CD4-positive, alpha-beta T cell (primary cell): ENCODE results near the gene IFIT1. TPM values are rescaled to one million over a fixed set of nuclear protein-coding genes. Genes with fewer than 3 reads are reported as not detected.
"Not testable (repeated sequence)": the region's sequence is repeated elsewhere in the genome, so short reads cannot be mapped to it uniquely, and the experiment has no call there.

ENCODE experiments used
- ATAC-seq: fragments of 200-7000 bp; cut with Tn5 transposase; one replicate; pipeline ENCODE4 v1.10.0; 2022; ENCODE audit warnings: mild to moderate bottlenecking; ENCODE audit not compliant: poor library complexity
- CTCF ChIA-PET: fragments of 350-600 bp; sonication (Branson Sonifier 250); formaldehyde crosslinking; loops from one replicate; lab custom pipeline; 2021; ENCODE audit warnings: antibody characterized with exemption, inconsistent platforms; lab: Charles Lee
- POLR2A ChIA-PET: fragments of 350-600 bp; sonication (Branson Sonifier 250); formaldehyde crosslinking; loops from one replicate; lab custom pipeline; 2021; ENCODE audit warnings: antibody characterized with exemption, inconsistent platforms; lab: Charles Lee
- DNase-seq, 14 experiments: peaks; one replicate each; pipeline ENCODE4 v3.0.0-alpha.2; 2013 to 2020; ENCODE audit warnings: mixed read lengths in 2 of 14
- H3K27ac ChIP-seq, 2 donors: one replicate each; pipeline versions ENCODE4 v1.5.1 to v1.7.0; 2013; ENCODE audit warnings: low read length in 2 of 2, low read depth in 1 of 2, mild to moderate bottlenecking in 1 of 2
- H3K27me3 ChIP-seq, 2 experiments: 1 replicate in 1 of 2; 2 replicates in 1 of 2; pipeline versions ENCODE4 v1.6.1 to v1.7.0; 2013; ENCODE audit warnings: low read length in 2 of 2, control low read depth in 1 of 2, mild to moderate bottlenecking in 1 of 2, moderate library complexity in 1 of 2; ENCODE audit not compliant: insufficient read depth in 2 of 2, control insufficient read depth in 1 of 2
- H3K36me3 ChIP-seq: one replicate; pipeline ENCODE4 v1.6.1; 2013; ENCODE audit warnings: low read length, control low read depth; ENCODE audit not compliant: insufficient read depth
- H3K4me1 ChIP-seq: one replicate; pipeline ENCODE4 v1.6.1; 2013; ENCODE audit warnings: low read length, control low read depth; ENCODE audit not compliant: insufficient read depth
- H3K4me3 ChIP-seq: one replicate; pipeline ENCODE4 v1.5.1; 2013; ENCODE audit warnings: mild to moderate bottlenecking, low read length, moderate library complexity
- H3K9me3 ChIP-seq, 2 experiments: 1 replicate in 1 of 2; 2 replicates in 1 of 2; pipeline versions ENCODE4 v1.6.1 to v1.7.0; 2013; ENCODE audit warnings: low read length in 2 of 2, mild to moderate bottlenecking in 2 of 2, control low read depth in 1 of 2, moderate library complexity in 1 of 2; ENCODE audit not compliant: control insufficient read depth in 1 of 2, insufficient read depth in 1 of 2
- H3K27ac Mint-ChIP-seq: one replicate; pipeline ENCODE4 v1.8.0; 2020; ENCODE audit warnings: mixed read lengths
- H3K27me3 Mint-ChIP-seq: one replicate; pipeline ENCODE4 v1.8.0; 2021; ENCODE audit warnings: mixed read lengths
- H3K36me3 Mint-ChIP-seq: one replicate; pipeline ENCODE4 v1.8.0; 2021; ENCODE audit warnings: low read depth, mixed read lengths
- H3K4me1 Mint-ChIP-seq: one replicate; pipeline ENCODE4 v1.8.0; 2021; ENCODE audit warnings: low read depth, mixed read lengths
- H3K4me3 Mint-ChIP-seq: one replicate; pipeline ENCODE4 v1.8.0; 2020; ENCODE audit warnings: mild to moderate bottlenecking, mixed read lengths
- H3K9me3 Mint-ChIP-seq: one replicate; pipeline ENCODE4 v1.8.0; 2020; ENCODE audit warnings: mixed read lengths
- CTCF ChIP-seq: fragments of 200-600 bp; IDR thresholded peaks from one replicate; pipeline ENCODE4 v1.8.0; 2022; ENCODE audit warnings: antibody characterized with exemption, mild to moderate bottlenecking
- intact Hi-C, 2 experiments: fragments of 100-400 bp; cut with DNase I in 1 of 2; cut with micrococcal nuclease in 1 of 2; formaldehyde crosslinking; loops; one replicate each; pipeline versions ENCODE4 v1.15.1 to v1.9.0; 2023 to 2025; cut with DNase I, micrococcal nuclease
- total RNA-seq, 174 experiments: library from RNA in 2 of 174; stranded (reverse) in 2 of 174; gene quantifications; one replicate each; pipeline ENCODE4 v1.2.3 and lab custom pipeline; 2021 to 2026

The IFIT1 gene
- total RNA-seq, 2 experiments from 2014 or later = 5.1 to 6.2 TPM

GRCh38 chr10:89412276-89412675 is 19.9 kb downstream of the IFIT1 start:
- peak in 12 of 14 experiments; percentile 11 to 72 (median 42) for DNase-seq
- intact Hi-C loops = loop anchor here (2.0 to 10.0 kb wide), 6 partner anchors 19 to 417 kb away; partner anchors contain the start of genes FAS (in 1 of the 2), IFIT1 (in 1 of the 2), IFIT2 (in 1 of the 2) and KIF20B (in 1 of the 2)
- POLR2A ChIA-PET = interaction anchor here (0.6 to 4.3 kb wide), 6 partner anchors 11 to 565 kb away, joined by 3 to 123 read pairs (median 9); partner anchors contain the start of genes IFIT1, IFIT2, LIPA and STAMBPL1

GRCh38 chr10:89413398-89413912 is 21.0 kb downstream of the IFIT1 start:
- Histone ChIP-seq H3K4me3 (peak overlapping the region; percentile 89), H3K27me3 (no peaks in the 10 kb centered on the region), H3K9me3 (peaks cover 0 to 5% of the 10 kb centered on the region in 2 experiments), H3K27ac (peak overlapping the region; percentile 86 to 92), H3K36me3 (peaks cover 11% of the 10 kb centered on the region), H3K4me1 (peaks cover 45% of the 10 kb centered on the region)
- ChIA-PET POLR2A (interaction anchor here (0.8 to 4.3 kb wide), 17 partner anchors 9 to 1750 kb away, joined by 3 to 123 read pairs (median 6); partner anchors contain the start of genes FAS, IFIT1, IFIT2 and KIF20B), CTCF (no interaction called here)
- no peak for TF ChIP-seq CTCF
- H3K4me1 Mint-ChIP-seq = peaks cover 70% of the 10 kb centered on the region
- peak overlapping the region; percentile 96 for H3K4me3 Mint-ChIP-seq
- H3K9me3 Mint-ChIP-seq = no peaks in the 10 kb centered on the region
- DNase-seq (peak in 1 of 14 experiments; percentile 10), ATAC-seq (no peak)
- peak overlapping the region; percentile 99 for H3K27ac Mint-ChIP-seq
- H3K27me3 Mint-ChIP-seq = no peaks in the 10 kb centered on the region
- peaks cover 33% of the 10 kb centered on the region for H3K36me3 Mint-ChIP-seq
- intact Hi-C loops = loop anchor here (2.0 to 10.0 kb wide), 6 partner anchors 21 to 419 kb away; partner anchors contain the start of genes FAS (in 1 of the 2), IFIT1 (in 1 of the 2), IFIT2 (in 1 of the 2) and KIF20B (in 1 of the 2)

More at GRCh38 chr10:89412276-89412675, 19.9 kb downstream of the IFIT1 start:
- Mint-ChIP-seq H3K36me3 (peaks cover 21% of the 10 kb centered on the region), H3K27ac (peak overlapping the region; percentile 99), H3K4me1 (peaks cover 58% of the 10 kb centered on the region), H3K4me3 (peak overlapping the region; percentile 79)
- H3K9me3 ChIP-seq, CTCF ChIA-PET, H3K36me3 ChIP-seq, ATAC-seq, H3K27ac ChIP-seq, H3K27me3 ChIP-seq, H3K27me3 Mint-ChIP-seq, H3K9me3 Mint-ChIP-seq: not testable (repeated sequence)
- peaks cover 34% of the 10 kb centered on the region for H3K4me1 ChIP-seq
- H3K4me3 ChIP-seq = peak overlapping the region; percentile 24

GRCh38 chr10:89414146-89414878 is 21.9 kb downstream of the IFIT1 start, which contains the start of gene IFIT5:
TSS of gene IFIT5 (plus strand) at chr10:89414568. CDS start at chr10:89414799, 231 bp downstream.
- peaks cover 0 to 5% of the 10 kb centered on the region in 2 experiments for H3K9me3 ChIP-seq
- no peaks in the 10 kb centered on the region for H3K9me3 Mint-ChIP-seq
- H3K27ac Mint-ChIP-seq = peak within 1 kb of the TSS; percentile 99
- H3K4me3 ChIP-seq = peak within 1 kb of the TSS; percentile 89
- H3K27me3 ChIP-seq = no peaks in the 10 kb centered on the region
- peak within 1 kb of the TSS; percentile 86 to 92 for H3K27ac ChIP-seq
- no peaks in the 10 kb centered on the region for H3K27me3 Mint-ChIP-seq
- CTCF ChIA-PET = interaction anchor here (1.1 to 1.4 kb wide), 2 partner anchors 12 to 162 kb away, joined by 3 to 4 read pairs; partner anchors contain the start of gene LIPA
- peak within 1 kb of the TSS; percentile 96 for H3K4me3 Mint-ChIP-seq
- intact Hi-C loops = loop anchor here (1.0 to 10.0 kb wide), 8 partner anchors 22 to 420 kb away; partner anchors contain the start of genes IFIT2 (in 2 of the 2), FAS (in 1 of the 2), IFIT1 (in 1 of the 2) and KIF20B (in 1 of the 2)
- H3K36me3 ChIP-seq = peaks cover 16% of the 10 kb centered on the region
- peaks cover 36% of the 10 kb centered on the region for H3K36me3 Mint-ChIP-seq
- peaks cover 72% of the 10 kb centered on the region for H3K4me1 Mint-ChIP-seq
- peak; percentile 74 for ATAC-seq
- TF ChIP-seq CTCF = no peak
- peaks cover 45% of the 10 kb centered on the region for H3K4me1 ChIP-seq
- DNase-seq = peak; percentile 36 to 86 (median 64)
- POLR2A ChIA-PET = interaction anchor here (0.7 to 4.3 kb wide), 32 partner anchors 9 to 1749 kb away, joined by 3 to 123 read pairs (median 5); partner anchors contain the start of genes FAS, IFIT1, IFIT2 and KIF20B
